ENCODE data around the gene ANAPC7.
A peak's percentile ranks its signal among the peaks of the same experiment; 100 is the strongest.

- TF ChIP-seq CTCF (IDR thresholded peaks at IDR 0.05), result peak in 3 of 12 donors; percentile 7 to 35 (median 22)
- TF ChIP-seq POLR2A (IDR thresholded peaks at IDR 0.05), result no peak
These were observed at the start of gene ANAPC7 for GRCh38 chr12:110403146-110403975.
